Heart right ventricle (tissue), 16 donors: ENCODE data around the gene ARPC5. TPM values are rescaled to one million over a fixed set of nuclear protein-coding genes. Genes with fewer than 3 reads are reported as not detected.
A peak's percentile ranks its signal among the peaks of the same experiment; 100 is the strongest.

Source experiments
- ATAC-seq, 8 donors: fragments of 200-7000 bp; cut with Tn5 transposase; one replicate each; pipeline ENCODE4 v1.9.1; 2020; ENCODE audit warnings: mild to moderate bottlenecking in 8 of 8, moderate library complexity in 8 of 8, moderate number of reproducible peaks in 1 of 8
- DNase-seq, 2 donors: peaks; one replicate each; pipeline ENCODE4 v3.0.0-alpha.2; 2020
- H3K27ac ChIP-seq, 10 donors: fragments of 200-600 bp; sonication (generic) in 2 of 10; one replicate each; pipeline versions ENCODE4 v1.5.0 to v1.8.0; 2020 to 2022; ENCODE audit warnings: mild to moderate bottlenecking in 3 of 10
- H3K27me3 ChIP-seq, 7 donors: fragments of 200-600 bp; one replicate each; pipeline ENCODE4 v1.8.0; 2021 to 2022; ENCODE audit warnings: mild to moderate bottlenecking in 2 of 7
- H3K36me3 ChIP-seq, 9 donors: fragments of 200-600 bp; sonication (generic) in 1 of 9; one replicate each; pipeline versions ENCODE4 v1.5.0 to v1.8.0; 2020 to 2022; ENCODE audit warnings: mild to moderate bottlenecking in 2 of 9
- H3K4me1 ChIP-seq, 9 donors: fragments of 200-600 bp; sonication (generic) in 1 of 9; one replicate each; pipeline versions ENCODE4 v1.5.0 to v1.8.0; 2020 to 2022; ENCODE audit warnings: mild to moderate bottlenecking in 4 of 9
- H3K4me3 ChIP-seq, 10 donors: fragments of 200-600 bp; sonication (generic) in 2 of 10; one replicate each; pipeline versions ENCODE4 v1.5.0 to v1.8.0; 2020 to 2022; ENCODE audit warnings: mild to moderate bottlenecking in 7 of 10, moderate library complexity in 2 of 10
- H3K9me3 ChIP-seq, 11 donors: fragments of 200-600 bp in 10 of 11; sonication (generic) in 2 of 11; one replicate each; pipeline versions ENCODE4 v1.5.0 to v1.8.0; 2013 to 2022; ENCODE audit warnings: mild to moderate bottlenecking in 2 of 11, control low read depth in 1 of 11, moderate library complexity in 1 of 11
- CTCF ChIP-seq, 9 donors: fragments of 200-600 bp; sonication (generic) in 2 of 9; IDR thresholded peaks; one replicate each; pipeline versions ENCODE4 v1.5.0 to v1.8.0; 2021 to 2022; ENCODE audit warnings: antibody characterized with exemption in 9 of 9, mild to moderate bottlenecking in 5 of 9, moderate library complexity in 1 of 9
- WGBS, 2 donors: extraction: QIAGEN DNeasy Blood & Tissue Kit; methylation state at CpG; one replicate each; pipeline ENCODE4 v1.1.7; 2013; ENCODE audit warnings: inconsistent platforms in 1 of 2; 5-methylcytosine and 5-hydroxymethylcytosine counted together
- intact Hi-C, 10 donors: fragments of 100-400 bp; cut with DNase I; formaldehyde crosslinking; loops; one replicate each; pipeline versions ENCODE4 v1.11.1 to v1.14.2; 2022
- polyA plus RNA-seq, 2 donors: library from polyadenylated mRNA; stranded (reverse); fragments of 200-250 nt; gene quantifications; one replicate each; pipeline ENCODE4 v1.2.3, GENCODE V29; 2013
- total RNA-seq, 10 donors: library from RNA; stranded (reverse); fragmentation: NEBNext Ultra II Directional in 3 of 10; extraction: Animal tissue kit (Norgen Biotek cat#: 25700) in 3 of 10; gene quantifications; one replicate each; pipeline versions ENCODE4 v1.2.1 to v1.2.4, GENCODE V29; 2021 to 2023
- donor health status: Arrhythmogenic right ventricular cardiomyopathy.
- donor health status: ischemic (EF 13 %, LVEDD 7.1; RV severe dilation, severe dysfunction).
- donor health status: healthy with polysubstance abuse.
- donor health status: DM: no; HTN: yes; CAD: no.
- donor health status: DM: no; HTN: no; CAD: no.
- donor health status: ischemic (EF 25% LVEDD 6.9; RV normal size, moderate dysfunction).
- donor health status: ischemic (EF 25% LVEDD 5.7; RV mildly dilated, moderate dysfunction).
- donor health status: healthy.
- donor health status: DM: yes; HTN: yes; CAD: no.
- donor health status: Ischemic cardiomyopathy.
- donor health status: ischemic (EF 35%, LVEDD 5.7; RV mildly dilated, moderate dysfunction).
- donor health status: nonischemic (EF 11% LVEDD 7.7; RV severe dilation, severe dysfunction).
- donor health status: DM: yes; HTN: yes; CAD: no.
- donor health status: PGD.
- donor health status: ischemic (EF 29% LVEDD 5.4; RV normal size, mild dysfunction).
- donor health status: nonischemic (EF 23%, LVEDD 6.1; RV moderate dilation, normal function).

Gene ARPC5
- total and polyA plus RNA-seq, 12 donors = 23.8 to 60.2 (median 31.7) TPM

- H3K27me3 ChIP-seq = no peaks in the 10 kb centered on the region
- peaks cover 3 to 60% (median 54%) of the 10 kb centered on the region in 9 donors for H3K4me1 ChIP-seq
- H3K27ac ChIP-seq = peak overlapping the region; percentile 68 to 98 (median 94)
- peaks cover 0 to 35% (median 8%) of the 10 kb centered on the region in 9 donors for H3K36me3 ChIP-seq
- ATAC-seq = no peak
- H3K4me3 ChIP-seq = peak overlapping the region; percentile 67 to 92 (median 86)
- DNase-seq = no peak
- no peak for TF ChIP-seq CTCF (IDR thresholded peaks at IDR 0.05)
- H3K9me3 ChIP-seq = no peaks in the 10 kb centered on the region
- WGBS, 2 donors = 1% methylated on average over 10 of the region's 10 CpGs
- intact Hi-C loops = loop anchor here in 6 of 10 donors (2.0 to 10.0 kb wide), 3 partner anchors 160 to 164 kb away; partner anchors contain the start of gene SMG7 (in 5 of the 6)
Observed at GRCh38 chr1:183634429-183635065, 1.0 kb downstream of the ARPC5 start.

GRCh38 chr1:183633676-183634343 lies 1.8 kb downstream of the ARPC5 start:
- Histone ChIP-seq H3K27ac (peak overlapping the region in 9 of 10 donors; percentile 92 to 98 (median 94)), H3K9me3 (no peaks in the 10 kb centered on the region), H3K4me1 (peaks cover 3 to 67% (median 60%) of the 10 kb centered on the region in 9 donors), H3K36me3 (peaks cover 0 to 42% (median 15%) of the 10 kb centered on the region in 9 donors), H3K4me3 (peak overlapping the region; percentile 67 to 92 (median 86)), H3K27me3 (no peaks in the 10 kb centered on the region)
- no peak for DNase-seq
- 0 to 3% methylated on average over 1 of the region's 1 CpG for WGBS, 2 donors
- ATAC-seq = no peak
- intact Hi-C loops = loop anchor here in 4 of 10 donors (2.0 to 10.0 kb wide), 3 partner anchors 159 to 163 kb away; partner anchors contain the start of gene SMG7 (in 3 of the 4)
- peak in 8 of 9 donors; percentile 6 to 60 (median 51) for TF ChIP-seq CTCF (IDR thresholded peaks at IDR 0.05)

GRCh38 chr1:183632964-183633363 lies 2.6 kb downstream of the ARPC5 start:
- Histone ChIP-seq H3K27me3 (no peaks in the 10 kb centered on the region), H3K27ac (peak overlapping the region in 7 of 10 donors; percentile 2 to 98 (median 94)), H3K4me3 (peak overlapping the region in 9 of 10 donors; percentile 67 to 87 (median 85)), H3K4me1 (peaks cover 3 to 73% (median 60%) of the 10 kb centered on the region in 9 donors), H3K9me3 (no peaks in the 10 kb centered on the region), H3K36me3 (peaks cover 0 to 51% (median 23%) of the 10 kb centered on the region in 9 donors)
- ATAC-seq (no peak), DNase-seq (no peak)
- TF ChIP-seq CTCF (IDR thresholded peaks at IDR 0.05) = no peak
- WGBS, 2 donors = 21 to 27% methylated on average over 1 of the region's 1 CpG
- intact Hi-C loops = loop anchor here in 3 of 10 donors (5.0 to 10.0 kb wide), 2 partner anchors 158 to 161 kb away; partner anchors contain the start of gene SMG7 (in 3 of the 3)

- TF ChIP-seq CTCF (IDR thresholded peaks at IDR 0.05) = no peak
- peaks cover 3 to 79% (median 58%) of the 10 kb centered on the region in 9 donors for H3K4me1 ChIP-seq
- peaks cover 0 to 59% (median 28%) of the 10 kb centered on the region in 9 donors for H3K36me3 ChIP-seq
- no peaks in the 10 kb centered on the region for H3K27me3 ChIP-seq
- no peak for ATAC-seq
- DNase-seq = no peak
- H3K4me3 ChIP-seq = peak overlapping the region in 7 of 10 donors; percentile 71 to 87 (median 86)
- H3K27ac ChIP-seq = peak overlapping the region in 6 of 10 donors; percentile 2 to 98 (median 94)
- H3K9me3 ChIP-seq = no peaks in the 10 kb centered on the region
- 49 to 51% methylated on average over 2 of the region's 2 CpGs for whole genome bisulfite sequencing, 2 donors
- intact Hi-C loops = loop anchor here in 3 of 10 donors (5.0 to 10.0 kb wide), 2 partner anchors 157 to 160 kb away; partner anchors contain the start of gene SMG7 (in 3 of the 3)
Observed at GRCh38 chr1:183632114-183632513, 3.5 kb downstream of the ARPC5 start.
